ENCODE results near the gene RASSF7.
"Not testable (repeated sequence)": the region's sequence is repeated elsewhere in the genome, so short reads cannot be mapped to it uniquely, and the experiment has no call there.

RASSF7 gene

GRCh38 chr11:560305-561147 is at the start of gene RASSF7, which contains the start of gene LMNTD2:
Gene RASSF7, plus strand, starts transcription at chr11:560970. Its CDS starts 799 bp downstream, at chr11:561769.
Gene LMNTD2, minus strand, starts transcription at chr11:560738. Its CDS starts 22 bp downstream, at chr11:560716.
- DNase-seq, result peak; percentile 89 to 96 (median 95)

GRCh38 chr11:512761-513595 is 47.8 kb upstream of the RASSF7 start:
- no peak for DNase-seq

GRCh38 chr11:514606-515005 is 46.2 kb upstream of the RASSF7 start:
- DNase-seq, result no peak

GRCh38 chr11:515131-515530 is 45.6 kb upstream of the RASSF7 start:
- no peak for DNase-seq

- no peak for DNase-seq
These were observed 44.4 kb upstream of the RASSF7 start for GRCh38 chr11:516400-516799.

GRCh38 chr11:516918-517685 is 43.7 kb upstream of the RASSF7 start:
- not testable (repeated sequence) for DNase-seq

- no peak for DNase-seq
These were observed 42.1 kb upstream of the RASSF7 start for GRCh38 chr11:518463-519202.

GRCh38 chr11:520428-521176 is 40.2 kb upstream of the RASSF7 start:
- DNase-seq, result no peak

GRCh38 chr11:521177-521688 is 39.5 kb upstream of the RASSF7 start:
- DNase-seq, result no peak

- no peak for DNase-seq
These were observed 34.6 kb upstream of the RASSF7 start for GRCh38 chr11:526192-526591.

- no peak for DNase-seq
These were observed 32.5 kb upstream of the RASSF7 start for GRCh38 chr11:528166-528814.

- no peak for DNase-seq
These were observed 31.7 kb upstream of the RASSF7 start for GRCh38 chr11:528815-529727.

- DNase-seq, result no peak
These were observed 30.9 kb upstream of the RASSF7 start for GRCh38 chr11:529728-530411.

- no peak for DNase-seq
These were observed 29.6 kb upstream of the RASSF7 start for GRCh38 chr11:530960-531831.

GRCh38 chr11:531919-532526 is 28.7 kb upstream of the RASSF7 start:
- DNase-seq, result no peak

GRCh38 chr11:532527-532985 is 28.2 kb upstream of the RASSF7 start:
- no peak for DNase-seq

GRCh38 chr11:532986-533585 is 27.7 kb upstream of the RASSF7 start:
- DNase-seq, result no peak

Measured in stimulated activated naive CD4-positive, alpha-beta T cell (primary cell).